GM19438 (cell line): Measurements from ENCODE around the gene DISP3.

ENCODE experiments used
- ATAC-seq: cut with Tn5 transposase; IDR thresholded peaks from one replicate; pipeline ENCODE4 v1.9.1; 2021; ENCODE audit warnings: low read depth; ENCODE audit not compliant: unreplicated experiment

Gene DISP3

DNA sequence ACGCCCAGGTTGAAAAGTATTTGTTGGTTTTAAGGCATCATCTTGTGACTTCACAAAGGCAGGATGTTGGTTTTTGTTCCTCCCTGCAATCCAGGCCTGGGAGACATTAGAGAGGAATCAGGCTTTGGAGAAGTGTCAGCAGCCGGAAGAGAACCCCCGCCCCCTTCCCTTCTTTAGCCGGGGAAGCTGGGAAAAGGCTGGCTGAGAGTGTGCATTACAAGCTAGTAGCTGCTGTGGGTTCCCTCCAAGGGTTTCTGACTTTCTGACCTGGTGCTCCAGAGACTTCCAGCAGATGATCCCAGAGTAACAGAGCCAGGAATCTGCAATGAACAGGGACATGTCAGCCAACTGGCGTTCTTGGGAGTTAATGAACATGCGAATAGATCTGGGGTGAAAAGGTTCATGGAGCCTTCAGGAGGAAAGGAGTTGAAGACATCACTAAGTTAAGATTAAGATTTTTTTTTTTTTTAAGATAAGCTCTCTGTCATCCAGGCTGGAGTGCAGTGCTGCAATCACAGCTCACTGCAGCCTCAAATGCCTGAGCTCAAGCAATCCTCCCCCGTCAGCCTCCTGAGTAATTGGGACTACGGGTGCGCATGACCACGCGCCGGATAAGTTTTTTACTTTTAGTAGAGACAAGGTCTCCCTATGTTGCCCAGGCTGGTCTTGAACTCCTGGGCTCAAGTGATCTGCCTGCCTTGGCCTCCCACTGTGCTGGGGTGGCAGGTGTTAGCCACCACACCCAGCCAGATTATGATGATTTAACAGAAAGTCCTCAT lies 7.5 kb downstream of the DISP3 start:
- no peak for ATAC-seq

GRCh38 chr1:11487196-11487751 lies 8.3 kb downstream of the DISP3 start:
- no peak for ATAC-seq

DNA sequence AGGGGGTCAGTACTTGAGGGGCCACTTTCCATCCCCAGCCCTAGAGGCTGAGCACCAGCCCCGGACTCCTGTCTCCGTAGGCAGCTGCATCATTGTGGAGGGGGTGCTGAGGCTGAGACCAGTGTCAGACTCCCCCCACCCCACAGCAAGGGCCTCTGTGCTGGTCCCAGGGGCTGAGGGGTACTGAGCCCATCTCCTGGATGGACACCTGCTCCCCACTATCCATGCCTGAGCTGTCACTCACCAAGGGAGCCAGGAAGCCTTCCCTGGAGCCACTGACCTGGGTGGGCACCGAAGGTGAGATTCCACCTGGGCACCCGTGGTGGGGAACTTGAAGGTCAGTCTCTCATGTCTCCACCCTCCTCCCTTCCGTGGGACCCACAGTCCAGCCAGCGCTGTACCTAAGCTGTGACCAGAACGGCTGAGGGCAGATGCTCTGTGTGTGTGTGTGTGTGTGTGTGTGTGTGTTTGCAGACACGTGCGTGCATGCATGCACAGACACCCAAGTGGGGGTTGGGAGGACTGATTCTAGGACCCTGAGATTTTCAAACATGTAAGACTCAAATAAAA lies 9.3 kb downstream of the DISP3 start:
- ATAC-seq, result no peak

DNA sequence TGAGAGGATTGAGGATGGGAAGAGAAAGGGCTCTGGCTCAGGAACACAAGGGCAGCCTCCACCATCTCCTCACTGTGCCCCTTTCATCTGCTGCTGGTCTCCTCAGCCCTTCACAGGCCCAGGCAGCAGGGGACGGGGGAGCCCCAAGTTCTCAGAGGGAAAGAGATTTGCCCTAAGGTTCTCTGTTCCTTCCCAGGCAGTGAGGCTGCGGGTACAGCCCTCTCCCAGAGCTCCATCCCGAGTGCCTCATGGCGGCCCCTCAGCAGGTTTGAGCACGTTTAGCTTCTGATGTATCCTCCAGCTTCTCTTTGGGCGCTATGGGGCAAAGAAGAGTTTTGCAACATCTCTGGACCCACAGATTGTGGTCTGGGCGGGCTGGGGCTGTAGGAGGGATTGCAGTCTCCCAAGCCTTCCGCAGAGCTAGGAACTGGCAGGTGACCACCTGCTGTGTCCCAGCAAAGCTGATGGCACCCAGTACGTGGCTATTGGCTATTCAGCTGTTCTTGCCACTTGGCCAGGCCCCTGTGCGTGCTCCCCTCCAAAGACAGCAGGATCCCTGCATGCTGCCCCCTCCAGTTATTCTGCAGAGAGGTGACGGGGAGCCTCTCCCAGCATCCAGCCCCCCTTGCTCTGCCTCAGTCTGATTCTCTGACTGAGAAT lies 10.1 kb downstream of the DISP3 start:
- ATAC-seq, result no peak

DNA sequence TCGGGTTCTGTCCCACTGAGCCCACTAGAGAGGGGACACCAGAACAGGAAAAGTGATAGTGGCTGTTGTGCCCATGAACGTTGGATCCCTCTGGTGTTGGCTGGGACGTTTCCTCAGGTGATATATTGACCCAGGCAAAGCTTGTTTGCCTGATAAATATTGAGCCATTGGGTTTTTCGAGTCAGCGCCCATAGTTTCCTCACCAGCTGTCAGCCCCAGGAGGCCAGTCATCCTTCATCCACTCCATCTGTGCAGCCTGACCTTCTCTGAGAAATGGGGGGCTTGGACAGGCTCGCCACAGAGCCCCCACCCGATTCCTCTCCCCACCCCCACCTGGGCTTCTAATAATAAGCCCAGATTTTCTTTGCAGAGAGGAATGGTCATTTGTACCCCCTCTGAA lies 13.3 kb downstream of the DISP3 start:
- ATAC-seq, result no peak

DNA sequence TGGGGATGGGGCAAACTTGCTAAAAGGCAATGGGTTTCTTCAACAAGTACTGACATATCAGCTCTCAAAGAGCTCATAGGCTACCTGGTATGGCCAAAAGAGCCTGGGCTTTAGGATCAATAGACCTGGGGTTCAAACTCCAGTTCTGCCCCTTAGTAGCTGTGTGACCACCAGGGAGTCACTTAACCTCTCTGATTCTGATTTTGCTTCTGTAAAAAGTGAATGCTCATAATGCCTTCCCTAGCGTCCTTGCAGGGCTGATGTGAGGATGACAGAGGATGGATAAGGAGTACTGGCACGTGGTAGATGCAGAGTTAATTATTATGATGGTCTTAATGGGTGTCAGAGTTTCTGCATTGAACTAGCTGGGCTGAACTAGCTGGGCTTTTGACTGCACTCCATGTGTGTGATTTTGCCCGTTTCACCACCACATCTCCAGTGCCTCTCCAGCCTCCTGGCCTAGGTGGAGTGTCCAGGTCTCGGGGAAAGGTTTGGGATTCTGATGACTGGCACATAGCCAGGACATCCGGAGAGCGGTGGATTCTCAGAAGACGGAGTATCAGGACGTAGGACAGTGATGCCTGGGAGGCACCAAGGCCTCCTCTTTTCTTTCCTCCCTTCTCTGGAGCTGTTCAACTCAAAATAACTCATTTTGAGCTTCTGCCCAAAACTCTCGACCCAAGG lies 15.2 kb downstream of the DISP3 start:
- ATAC-seq, result no peak

DNA sequence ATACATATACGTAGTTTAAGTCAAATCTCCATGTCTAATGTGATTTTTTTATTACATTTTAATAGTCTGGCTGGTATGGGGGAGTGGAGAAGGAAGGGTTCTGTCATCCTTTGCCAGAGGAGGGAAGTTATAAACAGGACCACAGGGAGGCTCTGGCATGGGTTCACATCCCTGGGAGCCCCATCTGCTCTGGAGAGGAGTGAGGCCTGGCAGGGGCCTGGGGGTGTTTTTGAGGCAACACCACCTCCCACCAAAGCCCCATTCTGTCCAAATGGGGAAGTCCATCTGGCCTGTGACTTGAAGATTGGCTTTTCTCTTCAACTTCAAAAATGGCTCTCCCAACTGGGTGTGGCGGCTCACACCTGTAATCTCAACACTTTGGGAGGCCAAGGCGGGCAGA lies 15.8 kb downstream of the DISP3 start:
- no peak for ATAC-seq

DNA sequence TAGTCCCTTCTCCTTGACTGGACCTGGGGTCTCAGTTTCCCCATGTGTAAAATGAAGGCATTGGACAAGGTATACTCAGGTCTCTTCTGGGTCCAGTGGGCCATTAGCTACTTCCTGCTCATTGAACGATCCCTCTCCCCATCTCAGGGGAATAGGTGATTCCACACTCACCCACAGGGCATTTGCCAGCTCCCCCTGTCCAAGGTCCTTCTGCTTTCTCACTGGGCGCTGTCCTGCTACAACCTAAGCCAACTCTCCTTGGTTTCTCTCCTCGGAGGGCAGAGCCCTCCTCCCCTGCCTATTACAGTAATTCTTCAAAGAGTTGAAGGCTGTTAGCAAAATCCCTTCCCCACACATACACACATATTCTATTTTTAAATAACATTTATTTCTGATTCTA lies 16.6 kb downstream of the DISP3 start:
- no peak for ATAC-seq

GRCh38 chr1:11496551-11497080 lies 17.7 kb downstream of the DISP3 start:
- ATAC-seq, result no peak

GRCh38 chr1:11498956-11499594 lies 20.1 kb downstream of the DISP3 start:
- no peak for ATAC-seq

DNA sequence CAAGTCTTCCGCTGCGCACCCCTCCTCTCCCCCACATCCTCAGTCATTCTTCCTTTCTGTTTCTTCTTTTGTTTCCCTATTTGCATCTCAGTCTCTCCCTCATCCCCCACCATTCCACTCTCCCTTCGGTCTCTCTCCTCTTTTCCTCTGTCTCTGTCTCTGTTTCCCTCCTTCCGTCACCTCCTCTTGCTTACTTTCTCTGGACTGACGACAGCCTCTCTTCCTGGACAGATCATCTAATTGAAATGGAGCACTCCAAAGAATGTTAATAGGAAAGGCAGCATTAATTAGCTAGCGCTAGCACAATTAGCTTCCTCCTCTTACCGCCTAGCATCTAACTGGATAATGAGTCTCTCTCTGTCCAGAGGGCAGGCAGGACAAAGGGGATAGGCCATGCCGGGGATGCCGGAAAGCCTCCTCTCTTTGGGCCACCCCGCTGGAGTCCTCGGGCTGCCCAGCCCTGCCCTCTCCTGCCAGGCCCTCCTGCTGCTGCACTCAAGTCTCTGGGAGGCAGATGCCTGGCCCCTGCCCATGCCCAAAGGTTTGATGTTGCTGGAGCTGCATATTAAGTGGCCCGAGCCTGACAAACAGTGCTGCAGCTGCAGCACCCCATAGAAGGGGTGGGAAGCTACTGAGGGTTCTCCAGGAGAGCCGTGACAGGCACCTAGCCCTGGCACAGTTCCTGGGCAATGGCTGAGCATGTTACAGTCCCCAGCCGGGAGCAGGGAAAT lies 20.8 kb downstream of the DISP3 start:
- no peak for ATAC-seq

DNA sequence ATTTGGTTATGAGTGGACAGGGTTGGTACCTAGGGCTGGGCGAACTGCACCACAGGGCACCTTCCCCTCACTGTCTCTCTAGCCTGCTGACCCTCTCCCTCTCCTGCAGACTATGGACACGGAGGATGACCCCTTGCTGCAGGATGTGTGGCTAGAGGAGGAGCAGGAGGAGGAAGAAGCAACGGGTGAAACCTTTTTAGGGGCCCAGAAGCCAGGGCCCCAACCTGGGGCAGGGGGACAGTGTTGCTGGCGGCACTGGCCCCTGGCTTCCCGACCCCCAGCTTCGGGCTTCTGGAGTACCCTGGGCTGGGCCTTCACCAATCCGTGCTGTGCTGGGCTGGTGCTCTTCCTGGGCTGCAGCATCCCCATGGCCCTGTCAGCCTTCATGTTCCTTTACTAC lies 21.9 kb downstream of the DISP3 start:
- ATAC-seq, result no peak

- ATAC-seq, result no peak
Observed at GRCh38 chr1:11501491-11501897, 22.5 kb downstream of the DISP3 start.

GRCh38 chr1:11501906-11502485 lies 23.0 kb downstream of the DISP3 start:
- no peak for ATAC-seq

- no peak for ATAC-seq
Observed at GRCh38 chr1:11502516-11502915, 23.6 kb downstream of the DISP3 start.

- no peak for ATAC-seq
Observed at GRCh38 chr1:11504599-11504998, 25.6 kb downstream of the DISP3 start.

- no peak for ATAC-seq
Observed at GRCh38 chr1:11505591-11506538, 26.9 kb downstream of the DISP3 start.

DNA sequence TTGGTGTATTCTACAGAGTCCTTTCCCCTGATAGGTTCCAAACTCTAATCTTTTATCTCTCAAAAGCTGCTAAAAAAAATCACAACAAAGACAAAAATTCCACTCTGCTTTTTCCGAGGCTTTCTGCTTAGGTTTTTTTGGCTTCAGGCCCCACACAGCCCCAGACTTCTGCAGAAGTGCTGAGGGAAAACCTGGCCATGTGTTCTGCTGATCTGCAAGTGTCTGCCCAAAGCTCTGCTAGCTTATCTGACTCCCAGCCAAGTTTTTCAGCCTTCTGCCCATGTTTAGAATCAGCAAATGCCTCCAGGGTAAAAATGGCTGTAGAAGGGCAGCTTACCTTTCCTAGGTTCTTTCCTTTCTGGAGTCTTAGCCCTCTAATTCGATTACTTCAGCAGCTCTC lies 28.4 kb downstream of the DISP3 start:
- ATAC-seq, result no peak
